GM18907 (cell line): ENCODE measurements around the gene RIC8B.

Experiments
- ATAC-seq: cut with Tn5 transposase; IDR thresholded peaks from one replicate; pipeline ENCODE4 v1.9.1; 2021; ENCODE audit warnings: mild to moderate bottlenecking, moderate library complexity; ENCODE audit not compliant: unreplicated experiment

RIC8B gene

GRCh38 chr12:106801167-106801708, 26.8 kb downstream of the RIC8B start:
- ATAC-seq = no peak

GRCh38 chr12:106801830-106802533, 27.5 kb downstream of the RIC8B start:
- ATAC-seq = no peak

GRCh38 chr12:106804668-106805067, 30.2 kb downstream of the RIC8B start:
- ATAC-seq = no peak

- ATAC-seq = no peak
Measured at GRCh38 chr12:106814714-106815113, 40.2 kb downstream of the RIC8B start.

- no peak for ATAC-seq
Measured at GRCh38 chr12:106815741-106816140, 41.3 kb downstream of the RIC8B start.

GRCh38 chr12:106816231-106816630, 41.7 kb downstream of the RIC8B start:
- ATAC-seq = no peak

GRCh38 chr12:106819991-106820390, 45.5 kb downstream of the RIC8B start:
- no peak for ATAC-seq

GRCh38 chr12:106831699-106832098, 57.2 kb downstream of the RIC8B start:
- ATAC-seq = no peak

- ATAC-seq = no peak
Measured at GRCh38 chr12:106837782-106838181, 63.3 kb downstream of the RIC8B start.

GRCh38 chr12:106839333-106839732, 64.9 kb downstream of the RIC8B start:
- no peak for ATAC-seq

GRCh38 chr12:106840243-106840642, 65.8 kb downstream of the RIC8B start:
- ATAC-seq = no peak

- no peak for ATAC-seq
Measured at GRCh38 chr12:106841510-106842302, 67.2 kb downstream of the RIC8B start.

GRCh38 chr12:106845902-106846301, 71.4 kb downstream of the RIC8B start:
- no peak for ATAC-seq

GRCh38 chr12:106847861-106848260, 73.4 kb downstream of the RIC8B start:
- no peak for ATAC-seq

GRCh38 chr12:106851306-106851705, 76.8 kb downstream of the RIC8B start:
- ATAC-seq = no peak

GRCh38 chr12:106854723-106855122, 80.2 kb downstream of the RIC8B start:
- ATAC-seq = no peak

- no peak for ATAC-seq
Measured at GRCh38 chr12:106855221-106855758, 80.8 kb downstream of the RIC8B start.

- no peak for ATAC-seq
Measured at GRCh38 chr12:106861984-106862916, 87.8 kb downstream of the RIC8B start.

- ATAC-seq = no peak
Measured at GRCh38 chr12:106863189-106863588, 88.7 kb downstream of the RIC8B start.

GRCh38 chr12:106865683-106866082, 91.2 kb downstream of the RIC8B start:
- ATAC-seq = no peak
